HG03571 (cell line): ENCODE results near the gene HLA-DQB1.

Source experiments
- ATAC-seq: cut with Tn5 transposase; IDR thresholded peaks from one replicate; pipeline ENCODE4 v1.9.1; 2021; ENCODE audit not compliant: unreplicated experiment

Gene HLA-DQB1

GRCh38 chr6:32627831-32628230, 38.6 kb downstream of the HLA-DQB1 start:
- no peak for ATAC-seq

GRCh38 chr6:32627249-32627648, 39.2 kb downstream of the HLA-DQB1 start:
- no peak for ATAC-seq

- ATAC-seq = no peak
Observed at GRCh38 chr6:32625137-32625536, 41.3 kb downstream of the HLA-DQB1 start.

GRCh38 chr6:32624565-32624964, 41.9 kb downstream of the HLA-DQB1 start:
- ATAC-seq = no peak

- ATAC-seq = no peak
Observed at GRCh38 chr6:32623693-32624092, 42.8 kb downstream of the HLA-DQB1 start.

GRCh38 chr6:32622545-32623401, 43.7 kb downstream of the HLA-DQB1 start:
- ATAC-seq = peak; percentile 62

GRCh38 chr6:32621372-32621771, 45.1 kb downstream of the HLA-DQB1 start:
- no peak for ATAC-seq

GRCh38 chr6:32617751-32618150, 48.7 kb downstream of the HLA-DQB1 start:
- no peak for ATAC-seq

GRCh38 chr6:32615885-32616532, 50.4 kb downstream of the HLA-DQB1 start:
- ATAC-seq = no peak

GRCh38 chr6:32614366-32615081, 51.9 kb downstream of the HLA-DQB1 start:
- no peak for ATAC-seq

GRCh38 chr6:32613475-32613874, 53.0 kb downstream of the HLA-DQB1 start:
- ATAC-seq = no peak

- no peak for ATAC-seq
Observed at GRCh38 chr6:32610682-32611296, 55.7 kb downstream of the HLA-DQB1 start.

- peak; percentile 82 for ATAC-seq
Observed at GRCh38 chr6:32609731-32610640, 56.5 kb downstream of the HLA-DQB1 start.
